GM23338 (cell line): ENCODE measurements around the gene PACS2.

Experiments used
- EZH2 ChIP-seq: fragments of 200-600 bp; sonication (generic); IDR thresholded peaks from one replicate; pipeline ENCODE4 v1.8.0; 2017; ENCODE audit warnings: antibody characterized with exemption, mild to moderate bottlenecking, low read depth; ENCODE audit not compliant: unreplicated experiment
- JUNB ChIP-seq: IDR thresholded peaks from one replicate; pipeline ENCODE4 v1.6.1; 2016; ENCODE audit warnings: antibody characterized with exemption; ENCODE audit not compliant: unreplicated experiment
- NANOG ChIP-seq: IDR thresholded peaks from 2 replicates; pipeline ENCODE4 v1.6.1; 2016; ENCODE audit warnings: antibody characterized with exemption, borderline replicate concordance
- POLR2AphosphoS5 ChIP-seq: IDR thresholded peaks from 2 replicates; pipeline ENCODE4 v1.6.1; 2016; ENCODE audit warnings: antibody characterized with exemption, low read depth
- TF ChIP-seq, protein P1 (sequence below), 2 experiments: fragments of 200-600 bp in 1 of 2; sonication (generic) in 1 of 2; conservative IDR thresholded peaks; 2 replicates each; pipeline versions ENCODE4 v1.5.1 to v1.6.1; 2016 to 2017; ENCODE audit warnings: antibody characterized with exemption in 2 of 2, low read depth in 2 of 2, mild to moderate bottlenecking in 2 of 2, moderate library complexity in 1 of 2
- TF ChIP-seq, protein P2 (sequence below): IDR thresholded peaks from one replicate; pipeline ENCODE4 v1.6.1; 2018; ENCODE audit warnings: antibody characterized with exemption; ENCODE audit not compliant: unreplicated experiment

DNA sequence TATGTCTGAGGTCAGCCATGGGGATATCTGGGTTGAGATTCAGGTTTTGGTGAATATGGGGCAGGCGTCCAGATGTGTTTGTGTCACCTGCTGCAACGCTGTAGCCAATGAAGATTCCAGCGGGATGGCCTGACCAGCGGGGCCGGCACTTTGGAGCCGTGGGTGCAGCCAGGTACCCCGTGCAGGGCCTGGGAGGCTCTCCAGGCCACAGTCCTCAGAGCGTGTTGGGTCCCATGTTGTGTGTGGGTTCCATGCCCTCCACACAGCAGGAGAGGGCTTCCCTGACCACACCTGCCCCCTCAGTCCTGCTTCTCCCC, 80.9 kb downstream of the PACS2 start:
- TF ChIP-seq, protein P1, sequence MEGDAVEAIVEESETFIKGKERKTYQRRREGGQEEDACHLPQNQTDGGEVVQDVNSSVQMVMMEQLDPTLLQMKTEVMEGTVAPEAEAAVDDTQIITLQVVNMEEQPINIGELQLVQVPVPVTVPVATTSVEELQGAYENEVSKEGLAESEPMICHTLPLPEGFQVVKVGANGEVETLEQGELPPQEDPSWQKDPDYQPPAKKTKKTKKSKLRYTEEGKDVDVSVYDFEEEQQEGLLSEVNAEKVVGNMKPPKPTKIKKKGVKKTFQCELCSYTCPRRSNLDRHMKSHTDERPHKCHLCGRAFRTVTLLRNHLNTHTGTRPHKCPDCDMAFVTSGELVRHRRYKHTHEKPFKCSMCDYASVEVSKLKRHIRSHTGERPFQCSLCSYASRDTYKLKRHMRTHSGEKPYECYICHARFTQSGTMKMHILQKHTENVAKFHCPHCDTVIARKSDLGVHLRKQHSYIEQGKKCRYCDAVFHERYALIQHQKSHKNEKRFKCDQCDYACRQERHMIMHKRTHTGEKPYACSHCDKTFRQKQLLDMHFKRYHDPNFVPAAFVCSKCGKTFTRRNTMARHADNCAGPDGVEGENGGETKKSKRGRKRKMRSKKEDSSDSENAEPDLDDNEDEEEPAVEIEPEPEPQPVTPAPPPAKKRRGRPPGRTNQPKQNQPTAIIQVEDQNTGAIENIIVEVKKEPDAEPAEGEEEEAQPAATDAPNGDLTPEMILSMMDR (conservative IDR thresholded peaks at IDR 0.05; ENCODE audit: low read depth in 2 of 2) = no peak
- TF ChIP-seq, protein P2, sequence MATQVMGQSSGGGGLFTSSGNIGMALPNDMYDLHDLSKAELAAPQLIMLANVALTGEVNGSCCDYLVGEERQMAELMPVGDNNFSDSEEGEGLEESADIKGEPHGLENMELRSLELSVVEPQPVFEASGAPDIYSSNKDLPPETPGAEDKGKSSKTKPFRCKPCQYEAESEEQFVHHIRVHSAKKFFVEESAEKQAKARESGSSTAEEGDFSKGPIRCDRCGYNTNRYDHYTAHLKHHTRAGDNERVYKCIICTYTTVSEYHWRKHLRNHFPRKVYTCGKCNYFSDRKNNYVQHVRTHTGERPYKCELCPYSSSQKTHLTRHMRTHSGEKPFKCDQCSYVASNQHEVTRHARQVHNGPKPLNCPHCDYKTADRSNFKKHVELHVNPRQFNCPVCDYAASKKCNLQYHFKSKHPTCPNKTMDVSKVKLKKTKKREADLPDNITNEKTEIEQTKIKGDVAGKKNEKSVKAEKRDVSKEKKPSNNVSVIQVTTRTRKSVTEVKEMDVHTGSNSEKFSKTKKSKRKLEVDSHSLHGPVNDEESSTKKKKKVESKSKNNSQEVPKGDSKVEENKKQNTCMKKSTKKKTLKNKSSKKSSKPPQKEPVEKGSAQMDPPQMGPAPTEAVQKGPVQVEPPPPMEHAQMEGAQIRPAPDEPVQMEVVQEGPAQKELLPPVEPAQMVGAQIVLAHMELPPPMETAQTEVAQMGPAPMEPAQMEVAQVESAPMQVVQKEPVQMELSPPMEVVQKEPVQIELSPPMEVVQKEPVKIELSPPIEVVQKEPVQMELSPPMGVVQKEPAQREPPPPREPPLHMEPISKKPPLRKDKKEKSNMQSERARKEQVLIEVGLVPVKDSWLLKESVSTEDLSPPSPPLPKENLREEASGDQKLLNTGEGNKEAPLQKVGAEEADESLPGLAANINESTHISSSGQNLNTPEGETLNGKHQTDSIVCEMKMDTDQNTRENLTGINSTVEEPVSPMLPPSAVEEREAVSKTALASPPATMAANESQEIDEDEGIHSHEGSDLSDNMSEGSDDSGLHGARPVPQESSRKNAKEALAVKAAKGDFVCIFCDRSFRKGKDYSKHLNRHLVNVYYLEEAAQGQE = no peak
- TF ChIP-seq NANOG = no peak
- TF ChIP-seq POLR2AphosphoS5 = no peak
- TF ChIP-seq JUNB = no peak
- TF ChIP-seq EZH2 = no peak
